Esophagus (tissue), 2 donors: ENCODE results near the gene TMEM202. TPM values are rescaled to one million over a fixed set of nuclear protein-coding genes. Genes with fewer than 3 reads are reported as not detected.
"Not testable (repeated sequence)": the region's sequence is repeated elsewhere in the genome, so short reads cannot be mapped to it uniquely, and the experiment has no call there.

Experiments
- H3K27ac ChIP-seq, 2 donors: one replicate each; pipeline ENCODE4 v1.5.1; 2013; ENCODE audit warnings: low read depth in 2 of 2, mild to moderate bottlenecking in 2 of 2, inconsistent platforms in 1 of 2, low read length in 1 of 2, moderate library complexity in 1 of 2
- H3K27me3 ChIP-seq, 2 donors: one replicate each; pipeline ENCODE4 v1.6.1; 2013; ENCODE audit warnings: low read length in 2 of 2, control low read depth in 1 of 2, mild to moderate bottlenecking in 1 of 2; ENCODE audit not compliant: insufficient read depth in 2 of 2, control insufficient read depth in 1 of 2
- H3K36me3 ChIP-seq, 2 donors: one replicate each; pipeline ENCODE4 v1.6.1; 2013; ENCODE audit warnings: low read length in 1 of 2; ENCODE audit not compliant: control insufficient read depth in 2 of 2, insufficient read depth in 2 of 2
- H3K4me1 ChIP-seq, 2 donors: one replicate each; pipeline ENCODE4 v1.6.1; 2013; ENCODE audit warnings: low read length in 1 of 2; ENCODE audit not compliant: control insufficient read depth in 2 of 2, insufficient read depth in 2 of 2
- H3K4me3 ChIP-seq, 2 donors: one replicate each; pipeline ENCODE4 v1.5.1; 2013; ENCODE audit warnings: low read length in 2 of 2, mild to moderate bottlenecking in 2 of 2, low read depth in 1 of 2, moderate library complexity in 1 of 2
- H3K9me3 ChIP-seq, 2 donors: one replicate each; pipeline ENCODE4 v1.6.1; 2013; ENCODE audit warnings: mild to moderate bottlenecking in 2 of 2, low read depth in 1 of 2, low read length in 1 of 2, moderate library complexity in 1 of 2; ENCODE audit not compliant: control insufficient read depth in 2 of 2, insufficient read depth in 1 of 2
- WGBS, 2 donors: extraction: QIAGEN DNeasy Blood & Tissue Kit; methylation state at CpG; one replicate each; pipeline ENCODE4 v1.1.7; 2013; 5-methylcytosine and 5-hydroxymethylcytosine counted together
- polyA plus RNA-seq, 2 donors: library from polyadenylated mRNA; stranded (reverse); fragments of 200-250 nt; gene quantifications; one replicate each; pipeline ENCODE4 v1.2.3, GENCODE V29; 2013
- donor health status: healthy with polysubstance abuse.
- donor health status: Bipolar disorder and iron deficiency.

TMEM202 gene
- polyA plus RNA-seq, 2 donors: not detected

- H3K9me3 ChIP-seq: no peaks in the 10 kb centered on the region
- 29 to 42% methylated on average over 3 of the region's 3 CpGs for WGBS, 2 donors
Observed at GRCh38 chr15:72389231-72389630, 8.9 kb upstream of the TMEM202 start.

GRCh38 chr15:72396331-72396730 lies 1.8 kb upstream of the TMEM202 start:
- H3K4me3 ChIP-seq, H3K4me1 ChIP-seq, H3K9me3 ChIP-seq, H3K27me3 ChIP-seq, H3K36me3 ChIP-seq, H3K27ac ChIP-seq: not testable (repeated sequence)
- 95 to 98% methylated on average over 16 to 20 of the region's 24 CpGs for WGBS, 2 donors

More at GRCh38 chr15:72389231-72389630, 8.9 kb upstream of the TMEM202 start:
- Histone ChIP-seq H3K36me3 (no peaks in the 10 kb centered on the region), H3K4me1 (no peaks in the 10 kb centered on the region), H3K27ac (no peak overlapping the region), H3K27me3 (no peaks in the 10 kb centered on the region), H3K4me3 (no peak overlapping the region)

- no peaks in the 10 kb centered on the region for H3K36me3 ChIP-seq
- no peaks in the 10 kb centered on the region for H3K27me3 ChIP-seq
- H3K9me3 ChIP-seq: no peaks in the 10 kb centered on the region
- H3K4me1 ChIP-seq: no peaks in the 10 kb centered on the region
- no peak overlapping the region for H3K27ac ChIP-seq
- no peak overlapping the region for H3K4me3 ChIP-seq
- 85 to 89% methylated on average over 7 of the region's 7 CpGs for WGBS, 2 donors
Observed at GRCh38 chr15:72398648-72399047, 543 bp downstream of the TMEM202 start.

- Histone ChIP-seq H3K36me3 (no peaks in the 10 kb centered on the region), H3K4me3 (no peak overlapping the region), H3K27me3 (no peaks in the 10 kb centered on the region), H3K4me1 (no peaks in the 10 kb centered on the region), H3K27ac (no peak overlapping the region), H3K9me3 (no peaks in the 10 kb centered on the region)
- WGBS, 2 donors: 77% methylated on average over 5 of the region's 5 CpGs
Observed at GRCh38 chr15:72402726-72403125, 4.6 kb downstream of the TMEM202 start.

- Histone ChIP-seq H3K9me3 (no peaks in the 10 kb centered on the region), H3K4me1 (no peaks in the 10 kb centered on the region), H3K27me3 (peaks cover 0 to 5% of the 10 kb centered on the region in 2 donors), H3K27ac (no peak overlapping the region), H3K36me3 (no peaks in the 10 kb centered on the region), H3K4me3 (no peak overlapping the region)
- 50 to 55% methylated on average over 3 of the region's 3 CpGs for WGBS, 2 donors
Observed at GRCh38 chr15:72404356-72404755, 6.3 kb downstream of the TMEM202 start.

- H3K27ac ChIP-seq: no peak overlapping the region
- no peaks in the 10 kb centered on the region for H3K4me1 ChIP-seq
- H3K4me3 ChIP-seq: no peak overlapping the region
- H3K27me3 ChIP-seq: peaks cover 0 to 5% of the 10 kb centered on the region in 2 donors
- no peaks in the 10 kb centered on the region for H3K36me3 ChIP-seq
- H3K9me3 ChIP-seq: no peaks in the 10 kb centered on the region
Observed at GRCh38 chr15:72404841-72405240, 6.7 kb downstream of the TMEM202 start.

DNA sequence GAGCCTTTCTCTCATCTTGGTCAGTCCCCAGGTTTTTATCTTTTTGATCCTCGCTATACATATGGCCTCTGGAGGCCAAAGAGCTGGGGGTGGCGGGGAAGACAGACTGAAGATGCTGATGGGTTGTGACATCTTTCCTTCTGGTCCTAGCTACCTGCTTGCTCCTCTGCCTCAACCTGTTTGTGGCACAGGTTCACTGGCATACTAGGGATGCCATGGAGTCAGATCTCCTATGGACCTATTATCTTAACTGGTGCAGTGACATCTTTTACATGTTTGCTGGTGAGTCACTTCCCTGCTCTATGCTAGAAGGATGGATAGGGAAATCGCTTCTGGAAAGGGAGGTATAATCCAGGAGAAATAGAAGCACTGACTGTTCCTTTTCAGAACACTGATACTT lies 8.8 kb downstream of the TMEM202 start:
- no peak overlapping the region for H3K4me3 ChIP-seq
- peaks cover 0 to 5% of the 10 kb centered on the region in 2 donors for H3K27me3 ChIP-seq
- no peaks in the 10 kb centered on the region for H3K4me1 ChIP-seq
- 77 to 84% methylated on average over 3 of the region's 3 CpGs for WGBS, 2 donors
- no peaks in the 10 kb centered on the region for H3K9me3 ChIP-seq
- no peaks in the 10 kb centered on the region for H3K36me3 ChIP-seq
- H3K27ac ChIP-seq: no peak overlapping the region

- 89 to 90% methylated on average over 5 of the region's 5 CpGs for WGBS, 2 donors
Observed at GRCh38 chr15:72411111-72411510, 13.0 kb downstream of the TMEM202 start.

GRCh38 chr15:72411544-72411943 lies 13.4 kb downstream of the TMEM202 start:
- no peak overlapping the region for H3K4me3 ChIP-seq
- no peaks in the 10 kb centered on the region for H3K36me3 ChIP-seq
- H3K27ac ChIP-seq: no peak overlapping the region
- H3K9me3 ChIP-seq: no peaks in the 10 kb centered on the region
- peaks cover 0 to 5% of the 10 kb centered on the region in 2 donors for H3K27me3 ChIP-seq
- no peaks in the 10 kb centered on the region for H3K4me1 ChIP-seq
- WGBS, 2 donors: 29 to 31% methylated on average over 1 of the region's 1 CpG

More at GRCh38 chr15:72411111-72411510, 13.0 kb downstream of the TMEM202 start:
- no peaks in the 10 kb centered on the region for H3K4me1 ChIP-seq
- H3K36me3 ChIP-seq: no peaks in the 10 kb centered on the region
- H3K9me3 ChIP-seq: no peaks in the 10 kb centered on the region
- H3K4me3 ChIP-seq: no peak overlapping the region
- H3K27ac ChIP-seq: no peak overlapping the region
- H3K27me3 ChIP-seq: peaks cover 0 to 5% of the 10 kb centered on the region in 2 donors

DNA sequence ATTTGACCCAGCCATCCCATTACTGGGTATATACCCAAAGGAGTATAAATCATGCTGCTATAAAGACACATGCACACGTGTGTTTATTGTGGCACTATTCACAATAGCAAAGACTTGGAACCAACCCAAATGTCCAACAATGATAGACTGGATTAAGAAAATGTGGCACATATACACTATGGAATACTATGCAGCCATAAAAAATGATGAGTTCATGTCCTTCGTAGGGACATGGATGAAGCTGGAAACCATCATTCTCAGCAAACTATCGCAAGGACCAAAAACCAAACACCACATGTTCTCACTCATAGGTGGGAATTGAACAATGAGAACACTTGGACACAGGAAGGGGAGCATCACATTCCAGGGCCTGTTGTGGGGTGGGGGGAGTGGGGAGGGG lies 15.2 kb downstream of the TMEM202 start:
- H3K36me3 ChIP-seq, H3K27ac ChIP-seq, H3K4me1 ChIP-seq, H3K27me3 ChIP-seq, H3K9me3 ChIP-seq, H3K4me3 ChIP-seq: not testable (repeated sequence)
- 79 to 84% methylated on average over 3 of the region's 3 CpGs for WGBS, 2 donors
